ENCODE measurements around the gene IFI6.

The IFI6 gene, protein sequence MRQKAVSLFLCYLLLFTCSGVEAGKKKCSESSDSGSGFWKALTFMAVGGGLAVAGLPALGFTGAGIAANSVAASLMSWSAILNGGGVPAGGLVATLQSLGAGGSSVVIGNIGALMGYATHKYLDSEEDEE

DNA sequence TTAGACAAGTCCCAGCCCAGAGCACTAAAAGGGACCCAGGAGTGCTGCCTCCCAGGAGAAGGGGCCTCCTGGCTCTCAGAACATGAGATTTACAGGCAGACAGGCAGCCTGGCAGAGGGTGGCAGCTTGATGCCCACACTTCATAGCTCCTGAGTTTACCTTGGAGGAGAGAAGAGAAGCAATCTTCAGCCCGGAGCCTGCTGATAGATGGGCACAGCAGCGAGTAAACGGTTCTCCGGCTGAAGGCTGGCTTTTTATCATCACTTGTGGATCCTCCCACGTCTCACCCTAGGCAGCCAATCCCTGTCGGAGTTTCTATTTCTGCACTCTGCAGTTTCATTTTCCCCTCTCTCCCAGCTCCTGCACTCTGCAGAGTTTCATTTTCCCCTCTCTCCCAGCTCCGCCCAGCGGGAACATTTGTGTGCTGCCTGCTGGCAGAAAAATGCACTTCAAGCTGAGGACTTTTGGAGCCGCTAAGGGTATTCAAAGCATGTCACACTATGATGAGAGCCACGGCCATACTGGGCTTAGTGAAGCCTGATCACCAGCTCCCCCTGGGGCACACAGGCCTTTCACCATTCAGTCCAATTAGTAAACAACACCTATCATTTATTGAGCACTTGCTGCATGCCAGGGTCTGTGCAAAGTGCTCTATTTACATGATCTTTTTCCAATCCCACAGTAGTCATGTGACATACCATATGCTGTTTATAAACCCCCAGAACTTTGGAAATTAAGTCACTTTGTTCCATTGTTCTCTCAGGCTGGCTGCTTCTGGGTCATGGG is at the start of gene IFI6:
Gene IFI6 (minus strand): TSS at position 229 of the 786 bp plus-strand sequence. CDS start 2,878 bp downstream, outside the sequence.
- TF ChIP-seq, protein P1, sequence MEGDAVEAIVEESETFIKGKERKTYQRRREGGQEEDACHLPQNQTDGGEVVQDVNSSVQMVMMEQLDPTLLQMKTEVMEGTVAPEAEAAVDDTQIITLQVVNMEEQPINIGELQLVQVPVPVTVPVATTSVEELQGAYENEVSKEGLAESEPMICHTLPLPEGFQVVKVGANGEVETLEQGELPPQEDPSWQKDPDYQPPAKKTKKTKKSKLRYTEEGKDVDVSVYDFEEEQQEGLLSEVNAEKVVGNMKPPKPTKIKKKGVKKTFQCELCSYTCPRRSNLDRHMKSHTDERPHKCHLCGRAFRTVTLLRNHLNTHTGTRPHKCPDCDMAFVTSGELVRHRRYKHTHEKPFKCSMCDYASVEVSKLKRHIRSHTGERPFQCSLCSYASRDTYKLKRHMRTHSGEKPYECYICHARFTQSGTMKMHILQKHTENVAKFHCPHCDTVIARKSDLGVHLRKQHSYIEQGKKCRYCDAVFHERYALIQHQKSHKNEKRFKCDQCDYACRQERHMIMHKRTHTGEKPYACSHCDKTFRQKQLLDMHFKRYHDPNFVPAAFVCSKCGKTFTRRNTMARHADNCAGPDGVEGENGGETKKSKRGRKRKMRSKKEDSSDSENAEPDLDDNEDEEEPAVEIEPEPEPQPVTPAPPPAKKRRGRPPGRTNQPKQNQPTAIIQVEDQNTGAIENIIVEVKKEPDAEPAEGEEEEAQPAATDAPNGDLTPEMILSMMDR (IDR thresholded peaks at IDR 0.05; ENCODE audit: borderline replicate concordance, control extremely low read depth, extremely low read depth, insufficient read depth, missing control alignments) = peak; percentile 13
- in situ Hi-C loops (cut with MboI; ENCODE audit: low sequenced_read_pairs, unreplicated experiment) = no loop called here
- peak; percentile 87 for DNase-seq (ENCODE audit: low spot score)

DNA sequence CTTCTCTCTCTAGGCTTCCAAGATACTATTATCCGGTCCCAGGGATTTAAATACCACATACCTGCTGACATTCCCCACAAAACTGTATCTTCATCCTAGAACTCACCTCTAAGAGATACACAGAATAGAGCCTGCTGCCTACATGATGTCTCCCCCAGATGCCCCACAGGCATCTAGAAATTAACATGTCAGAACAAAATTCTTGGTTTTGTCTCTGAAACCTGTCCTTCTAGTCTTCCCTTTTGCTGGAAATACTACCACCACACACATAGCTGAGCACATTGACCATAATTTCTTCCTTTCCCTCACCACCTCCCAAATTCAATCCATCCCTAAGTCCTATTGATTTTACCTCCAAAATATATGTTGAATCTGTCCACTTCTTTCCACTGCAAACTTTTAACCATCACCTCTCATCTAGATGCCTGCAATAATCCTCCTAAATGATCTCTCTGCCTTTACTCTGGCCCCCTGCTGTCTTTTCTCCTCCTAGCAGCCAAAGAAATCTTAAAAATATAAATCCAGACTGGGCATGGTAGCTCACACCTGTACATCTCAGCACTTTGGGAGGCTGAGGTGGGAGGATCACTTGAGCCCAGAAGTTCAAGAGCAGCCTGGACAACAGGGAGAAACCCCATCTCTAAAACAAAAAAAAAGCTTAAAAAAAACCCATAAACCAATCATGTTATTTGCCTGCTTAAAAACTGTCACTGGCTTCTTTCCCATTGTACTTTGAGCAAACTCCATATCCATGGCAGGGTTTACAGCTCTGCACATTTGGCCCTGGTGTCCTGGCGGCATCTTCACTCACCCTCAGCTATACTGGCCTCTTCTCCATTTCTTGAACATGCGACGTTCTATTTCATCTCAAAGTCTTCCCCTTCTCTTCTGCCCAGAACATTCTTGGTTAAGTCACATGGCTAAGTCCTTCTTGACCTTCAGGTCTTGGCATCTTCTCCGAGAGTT is 47.6 kb upstream of the IFI6 start:
- no peak for DNase-seq (ENCODE audit: low spot score)
- in situ Hi-C loops (cut with MboI; ENCODE audit: low sequenced_read_pairs, unreplicated experiment) = no loop called here
- TF ChIP-seq, protein P1 (IDR thresholded peaks at IDR 0.05; ENCODE audit: borderline replicate concordance, control extremely low read depth, extremely low read depth, insufficient read depth, missing control alignments) = no peak

DNA sequence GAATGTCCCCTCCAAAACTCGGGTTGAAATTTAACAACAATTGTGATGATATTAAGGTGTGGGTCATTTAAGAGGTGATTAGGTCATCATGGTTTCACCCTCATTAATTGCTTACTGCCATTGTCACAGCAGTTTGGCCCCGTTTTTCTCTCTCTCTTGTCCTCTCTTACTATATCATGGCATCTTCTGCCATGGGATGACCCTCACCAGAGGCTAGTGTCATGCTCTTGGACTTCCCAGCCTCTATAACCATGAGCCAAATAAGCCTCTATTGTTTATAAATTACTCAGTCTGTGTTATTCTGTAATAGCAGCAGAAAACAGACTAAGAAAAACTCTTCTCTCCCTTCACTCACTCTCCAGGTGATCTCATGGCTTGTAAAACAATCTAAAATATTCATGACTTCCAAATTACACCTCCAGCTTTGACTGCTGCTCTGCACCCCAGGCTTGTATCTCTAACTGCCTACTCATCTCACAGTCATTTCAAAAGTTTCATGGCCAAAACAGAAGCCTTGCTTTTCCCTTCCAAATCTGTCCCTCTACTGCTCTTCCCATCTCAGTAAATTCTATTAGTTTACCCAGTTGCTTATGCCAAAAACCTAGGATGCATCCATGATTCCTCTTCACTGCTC is 44.4 kb upstream of the IFI6 start:
- in situ Hi-C loops (cut with MboI; ENCODE audit: low sequenced_read_pairs, unreplicated experiment) = no loop called here
- TF ChIP-seq, protein P1 (IDR thresholded peaks at IDR 0.05; ENCODE audit: borderline replicate concordance, control extremely low read depth, extremely low read depth, insufficient read depth, missing control alignments) = no peak
- no peak for DNase-seq (ENCODE audit: low spot score)

DNA sequence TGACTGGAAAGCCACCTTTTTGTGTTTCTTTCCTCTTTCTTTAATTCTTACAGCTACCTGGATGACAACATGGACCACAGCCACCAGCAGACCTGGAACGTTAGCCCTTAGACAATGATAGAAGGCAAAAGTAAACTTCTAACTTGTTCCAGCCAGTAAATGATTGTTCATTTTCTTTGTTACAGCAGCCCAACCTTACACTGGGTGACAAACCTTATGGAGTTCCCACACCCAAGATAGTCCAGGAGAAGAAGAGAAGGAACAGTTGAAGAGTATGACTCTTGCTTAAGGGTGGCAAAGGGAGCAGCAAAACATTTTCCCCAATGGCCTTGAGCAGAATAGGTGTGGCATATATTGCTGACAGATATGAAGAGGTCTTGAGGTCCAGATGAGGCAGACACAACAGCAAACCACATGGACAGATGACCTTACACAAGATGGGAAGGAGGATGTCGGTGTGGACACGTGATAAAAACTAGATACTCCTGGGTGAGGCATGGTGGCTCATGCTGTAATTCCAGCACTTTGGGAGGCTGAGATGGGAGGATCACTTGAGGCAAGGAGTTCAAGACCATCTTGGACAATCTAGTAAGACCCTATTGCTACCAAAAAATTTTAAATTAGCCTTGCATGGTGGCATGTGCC is 42.0 kb upstream of the IFI6 start:
- TF ChIP-seq, protein P1 (IDR thresholded peaks at IDR 0.05; ENCODE audit: borderline replicate concordance, control extremely low read depth, extremely low read depth, insufficient read depth, missing control alignments) = no peak
- in situ Hi-C loops (cut with MboI; ENCODE audit: low sequenced_read_pairs, unreplicated experiment) = no loop called here
- no peak for DNase-seq (ENCODE audit: low spot score)

DNA sequence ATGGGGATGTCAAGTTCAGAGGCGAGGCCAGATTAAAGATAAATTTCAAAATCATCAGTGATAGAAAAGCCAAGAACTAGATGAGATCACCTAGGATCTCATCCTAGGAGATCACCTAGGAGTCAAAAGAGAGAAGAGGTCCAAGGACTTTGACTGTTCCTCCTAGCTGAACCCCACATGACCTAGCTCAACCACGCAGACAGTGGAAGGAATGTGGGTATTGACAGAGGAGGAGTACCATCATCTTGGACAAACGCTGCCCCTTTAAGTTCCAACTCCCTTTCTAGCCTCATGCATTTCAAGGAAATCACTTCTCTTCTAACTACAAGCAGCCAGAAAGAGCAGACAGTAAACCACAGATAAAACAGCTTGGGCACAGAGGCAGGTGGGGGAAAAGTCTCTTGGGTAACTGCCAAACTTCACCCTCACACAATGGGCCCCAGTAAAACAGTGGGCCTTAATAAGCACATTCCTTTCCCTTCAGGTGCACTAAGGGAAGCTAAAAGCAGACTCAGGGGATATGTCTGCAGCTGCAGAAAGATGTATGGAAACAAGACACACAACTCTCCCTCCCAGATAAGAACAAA is 41.2 kb upstream of the IFI6 start:
- in situ Hi-C loops (cut with MboI; ENCODE audit: low sequenced_read_pairs, unreplicated experiment) = no loop called here
- TF ChIP-seq, protein P1 (IDR thresholded peaks at IDR 0.05; ENCODE audit: borderline replicate concordance, control extremely low read depth, extremely low read depth, insufficient read depth, missing control alignments) = no peak
- DNase-seq (ENCODE audit: low spot score) = no peak
